Esophagus muscularis mucosa (tissue), 3 donors: ENCODE data around the gene PKDREJ.

Experiments
- CTCF ChIP-seq, 3 experiments: fragments of 200-600 bp in 2 of 3; fragments of 450-650 bp in 1 of 3; sonication (generic) in 2 of 3; IDR thresholded peaks; one replicate each; pipeline ENCODE4 v1.5.1; 2017 to 2019; ENCODE audit warnings: antibody characterized with exemption in 3 of 3, mild to moderate bottlenecking in 2 of 3, moderate library complexity in 1 of 3
- POLR2AphosphoS5 ChIP-seq, 2 donors: sonication (generic); formaldehyde crosslinking; IDR thresholded peaks; one replicate each; pipeline ENCODE4 v1.6.1; 2017; ENCODE audit warnings: antibody characterized with exemption in 2 of 2

GRCh38 chr22:46242076-46242475 lies 21.1 kb downstream of the PKDREJ start:
- TF ChIP-seq POLR2AphosphoS5 (IDR thresholded peaks at IDR 0.05) (no peak), CTCF (IDR thresholded peaks at IDR 0.05) (no peak)
